Measurements from ENCODE around the gene PCK1. TPM values are rescaled to one million over a fixed set of nuclear protein-coding genes. Genes with fewer than 3 reads are reported as not detected.

The PCK1 gene
- total and polyA plus RNA-seq, 2 of the 8 experiments (the other 6 are each of a cell fraction or from before 2014, with no cell fraction given), result not detected

DNA sequence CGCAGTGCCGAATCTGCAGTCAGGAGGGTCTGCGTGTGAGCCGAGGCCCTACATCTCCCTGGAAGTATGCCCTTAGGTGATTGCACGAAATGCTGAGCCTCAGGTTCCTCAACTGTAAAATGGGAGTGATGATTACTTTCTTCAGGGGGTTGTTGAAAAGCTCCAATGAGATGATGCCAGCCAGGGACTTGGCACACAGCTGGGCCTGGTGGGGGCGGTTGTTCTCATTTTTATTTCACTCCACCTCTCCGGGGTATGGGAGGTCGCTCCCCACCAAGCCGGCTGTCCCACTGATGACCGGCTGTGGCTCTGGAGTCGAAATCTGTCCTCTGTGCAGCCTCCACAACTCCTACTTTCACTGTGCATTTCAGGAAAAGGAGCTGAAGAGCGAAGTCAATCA, 8.1 kb downstream of the PCK1 start:
- TF ChIP-seq RXRA (IDR thresholded peaks at IDR 0.05; ENCODE audit: insufficient read depth, low read depth, low read length), result no peak
- TF ChIP-seq EP300 (IDR thresholded peaks at IDR 0.05; ENCODE audit: borderline replicate concordance in 1 of 2, low read depth in 2 of 2, low read length in 2 of 2), result no peak
- no peak for TF ChIP-seq EGR1 (IDR thresholded peaks at IDR 0.05; ENCODE audit: borderline replicate concordance, low read depth, low read length)
- no peak for TF ChIP-seq KDM4A (IDR thresholded peaks at IDR 0.05; ENCODE audit: low read depth, low read length, severe bottlenecking)
- TF ChIP-seq SAP30 (IDR thresholded peaks at IDR 0.05; ENCODE audit: insufficient read depth, insufficient replicate concordance, low read length), result no peak
- TF ChIP-seq SIRT6 (IDR thresholded peaks at IDR 0.05; ENCODE audit: low read length), result no peak
- no peak overlapping the region for H2BK120ac ChIP-seq (replicated peaks; ENCODE audit: low read depth, low read length)
- H3K4me1 ChIP-seq (replicated peaks in 1 of 4; ENCODE audit: control insufficient read depth in 3 of 4, insufficient read depth in 4 of 4, low read length in 3 of 4), result peaks cover 0 to 10% (median 3%) of the 10 kb centered on the region in 4 experiments; a peak in 4 of 7 replicates
- no peaks in the 10 kb centered on the region for H3K23me2 ChIP-seq (ENCODE audit: low read depth, low read length)
- H2BK15ac ChIP-seq (ENCODE audit: low read length), result no peak overlapping the region
- H3K9ac ChIP-seq (replicated peaks in 1 of 4; ENCODE audit: extremely low read depth in 1 of 4, low read depth in 3 of 4, low read length in 3 of 4), result no peak overlapping the region
- no peaks in the 10 kb centered on the region for H3K9me3 ChIP-seq (ENCODE audit: insufficient read depth in 2 of 2, low read depth in 1 of 2, low read length in 1 of 2)
- H2BK12ac ChIP-seq (ENCODE audit: low read depth, low read length), result no peak overlapping the region
- H4K5ac ChIP-seq (ENCODE audit: insufficient read length, low read depth, low read length), result no peak overlapping the region
- no peak overlapping the region for H2AK5ac ChIP-seq (ENCODE audit: low read depth, low read length)
- H3K4ac ChIP-seq (replicated peaks; ENCODE audit: insufficient read length, low read depth, low read length), result no peak overlapping the region
- no peaks in the 10 kb centered on the region for H4K20me1 ChIP-seq (replicated peaks in 1 of 2; ENCODE audit: control insufficient read depth in 1 of 2, insufficient read depth in 2 of 2, low read length in 2 of 2)
- H3K4me3 ChIP-seq (ENCODE audit: extremely low read depth in 1 of 4, insufficient read depth in 2 of 4, low read depth in 3 of 4, low read length in 4 of 4), result no peak overlapping the region
- no peak overlapping the region for H3K18ac ChIP-seq (ENCODE audit: extremely low read depth, low read length)
- H4K8ac ChIP-seq (ENCODE audit: extremely low read depth, insufficient read depth, low read length), result no peak overlapping the region
- no peak overlapping the region for H2BK20ac ChIP-seq (ENCODE audit: low read length)
- H2BK5ac ChIP-seq (ENCODE audit: low read depth, low read length), result no peak overlapping the region
- no peak for DNase-seq (ENCODE audit: low read depth in 1 of 2, low spot score in 2 of 2)
- no peak overlapping the region for H3K27ac ChIP-seq (ENCODE audit: low read depth, low read length)
- no peaks in the 10 kb centered on the region for H3K79me1 ChIP-seq (ENCODE audit: low read depth, low read length)
- WGBS, 2 experiments (ENCODE audit: extremely low coverage in 1 of 2, insufficient coverage in 1 of 2, insufficient read length in 1 of 2, insufficient replicate concordance in 2 of 2, low coverage in 1 of 2, low lambda C conversion rate in 2 of 2, missing lambda C conversion rate in 1 of 2), result 93% methylated on average over 12 of the region's 12 CpGs; no CpG with 5 or more reads in 1 of the 2 experiments
- no peak overlapping the region for H4K91ac ChIP-seq (replicated peaks; ENCODE audit: insufficient read length, low read length)
- H3K79me2 ChIP-seq (ENCODE audit: control insufficient read depth in 1 of 2, insufficient read depth in 2 of 2, low read length in 2 of 2), result no peaks in the 10 kb centered on the region
- no peak overlapping the region for H2AFZ ChIP-seq (ENCODE audit: low read length)
- peaks cover 0 to 4% (median 0%) of the 10 kb centered on the region in 4 experiments; a peak in 4 of 7 replicates for H3K27me3 ChIP-seq (replicated peaks in 1 of 4; ENCODE audit: control insufficient read depth in 3 of 4, extremely low read depth in 1 of 4, insufficient read depth in 3 of 4, low read length in 3 of 4)
- H3K4me2 ChIP-seq (ENCODE audit: insufficient read depth in 1 of 2, low read depth in 2 of 2, low read length in 2 of 2), result no peak overlapping the region
- ChIA-PET CTCF (ENCODE audit: partially characterized antibody) (interaction anchor here (1.2 to 2.5 kb wide), 7 partner anchors 12 to 611 kb away, joined by 3 to 10 read pairs (median 4); no protein-coding TSS in a partner anchor), POLR2A (ENCODE audit: partially characterized antibody) (interaction anchor here (1.4 kb wide), 1 partner anchor 11 kb away, joined by 3 read pairs; no protein-coding TSS in a partner anchor)
- H3K14ac ChIP-seq (ENCODE audit: insufficient read length), result no peak overlapping the region
- H3K36me3 ChIP-seq (ENCODE audit: control insufficient read depth in 2 of 4, insufficient read depth in 4 of 4, low read length in 3 of 4), result no peaks in the 10 kb centered on the region
- no peak overlapping the region for H3K56ac ChIP-seq (replicated peaks; ENCODE audit: insufficient read length, low read depth, low read length)
- no peak overlapping the region for H3K23ac ChIP-seq (ENCODE audit: insufficient read length)
- FAIRE-seq, result no peak

Measured in H1 (cell line).